AG09309 (cell line): Measurements from ENCODE around the gene ATXN3.

Experiments
- DNase-seq: peaks from one replicate; pipeline ENCODE4 v3.0.0-alpha.2; 2010; ENCODE audit warnings: low read depth
- H3K4me3 ChIP-seq: 2 replicates; pipeline ENCODE4 v1.5.1; 2011; ENCODE audit warnings: mild to moderate bottlenecking, low read depth, low read length, moderate library complexity; ENCODE audit not compliant: control insufficient read depth
- TF ChIP-seq, protein P1 (sequence below): IDR thresholded peaks from 2 replicates; pipeline ENCODE4 v1.5.1; 2011; ENCODE audit warnings: mild to moderate bottlenecking, low read depth, low read length, inconsistent platforms; ENCODE audit not compliant: insufficient read depth, control insufficient read depth; ENCODE audit errors: missing control alignments

ATXN3 gene

DNA sequence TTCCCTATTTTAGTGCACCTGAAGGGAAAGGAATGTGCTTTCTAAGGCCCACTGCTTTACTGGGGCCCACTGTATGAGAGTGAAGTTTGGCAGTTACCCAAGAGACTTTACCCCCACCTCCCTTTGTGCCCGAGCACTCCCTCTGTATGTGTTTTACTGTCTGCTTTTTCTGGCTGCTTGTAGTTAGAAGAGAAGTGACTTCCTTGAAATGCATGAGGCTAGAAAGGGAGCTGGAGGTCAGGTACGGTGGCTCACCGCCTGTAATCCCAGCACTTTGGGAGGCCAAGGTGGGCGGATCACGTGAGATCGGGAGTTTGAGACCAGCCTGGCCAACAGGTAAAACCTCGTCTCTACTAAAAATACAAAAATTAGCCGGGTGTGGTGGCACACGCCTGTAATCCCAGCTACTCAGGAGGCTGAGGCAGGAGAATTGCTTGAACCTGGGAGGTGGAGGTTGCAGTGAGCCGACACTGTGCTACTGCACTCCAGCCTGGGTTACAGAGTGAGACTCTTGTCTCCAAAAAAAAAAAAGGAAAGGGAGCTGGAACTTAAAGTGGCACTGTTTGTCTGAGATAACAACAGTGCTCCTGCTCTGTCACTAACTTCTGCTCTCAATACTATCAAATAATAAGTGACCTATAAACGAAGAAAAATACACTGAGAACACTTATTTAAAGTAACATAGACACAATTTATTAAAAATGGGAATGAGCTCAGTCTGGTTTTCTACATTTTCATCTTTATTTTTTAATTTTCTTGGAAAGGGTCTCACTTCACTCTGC lies 72.3 kb downstream of the ATXN3 start:
- DNase-seq = no peak
- no peak overlapping the region for H3K4me3 ChIP-seq
- TF ChIP-seq, protein P1, sequence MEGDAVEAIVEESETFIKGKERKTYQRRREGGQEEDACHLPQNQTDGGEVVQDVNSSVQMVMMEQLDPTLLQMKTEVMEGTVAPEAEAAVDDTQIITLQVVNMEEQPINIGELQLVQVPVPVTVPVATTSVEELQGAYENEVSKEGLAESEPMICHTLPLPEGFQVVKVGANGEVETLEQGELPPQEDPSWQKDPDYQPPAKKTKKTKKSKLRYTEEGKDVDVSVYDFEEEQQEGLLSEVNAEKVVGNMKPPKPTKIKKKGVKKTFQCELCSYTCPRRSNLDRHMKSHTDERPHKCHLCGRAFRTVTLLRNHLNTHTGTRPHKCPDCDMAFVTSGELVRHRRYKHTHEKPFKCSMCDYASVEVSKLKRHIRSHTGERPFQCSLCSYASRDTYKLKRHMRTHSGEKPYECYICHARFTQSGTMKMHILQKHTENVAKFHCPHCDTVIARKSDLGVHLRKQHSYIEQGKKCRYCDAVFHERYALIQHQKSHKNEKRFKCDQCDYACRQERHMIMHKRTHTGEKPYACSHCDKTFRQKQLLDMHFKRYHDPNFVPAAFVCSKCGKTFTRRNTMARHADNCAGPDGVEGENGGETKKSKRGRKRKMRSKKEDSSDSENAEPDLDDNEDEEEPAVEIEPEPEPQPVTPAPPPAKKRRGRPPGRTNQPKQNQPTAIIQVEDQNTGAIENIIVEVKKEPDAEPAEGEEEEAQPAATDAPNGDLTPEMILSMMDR = no peak

DNA sequence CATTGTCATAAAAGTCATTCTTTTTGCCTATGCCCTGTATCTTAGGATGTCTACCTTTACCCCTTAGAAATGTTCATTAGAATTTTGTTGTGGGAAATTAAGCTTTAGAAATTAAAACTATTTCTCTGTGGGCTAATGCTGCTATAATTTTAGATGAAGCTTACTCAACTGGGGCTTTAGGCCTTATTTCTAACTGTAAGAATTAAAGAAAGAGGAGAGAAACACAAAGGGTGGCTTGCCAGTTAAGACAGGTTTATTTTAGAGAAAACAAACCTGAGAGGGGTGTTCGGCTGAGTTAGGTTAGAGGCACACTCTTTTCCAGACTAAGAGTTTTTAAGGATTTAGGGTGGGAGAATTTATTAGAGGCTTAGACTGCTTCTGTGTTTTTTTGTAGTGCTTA lies 72.9 kb downstream of the ATXN3 start:
- TF ChIP-seq, protein P1 = no peak
- H3K4me3 ChIP-seq = no peak overlapping the region
- DNase-seq = no peak

DNA sequence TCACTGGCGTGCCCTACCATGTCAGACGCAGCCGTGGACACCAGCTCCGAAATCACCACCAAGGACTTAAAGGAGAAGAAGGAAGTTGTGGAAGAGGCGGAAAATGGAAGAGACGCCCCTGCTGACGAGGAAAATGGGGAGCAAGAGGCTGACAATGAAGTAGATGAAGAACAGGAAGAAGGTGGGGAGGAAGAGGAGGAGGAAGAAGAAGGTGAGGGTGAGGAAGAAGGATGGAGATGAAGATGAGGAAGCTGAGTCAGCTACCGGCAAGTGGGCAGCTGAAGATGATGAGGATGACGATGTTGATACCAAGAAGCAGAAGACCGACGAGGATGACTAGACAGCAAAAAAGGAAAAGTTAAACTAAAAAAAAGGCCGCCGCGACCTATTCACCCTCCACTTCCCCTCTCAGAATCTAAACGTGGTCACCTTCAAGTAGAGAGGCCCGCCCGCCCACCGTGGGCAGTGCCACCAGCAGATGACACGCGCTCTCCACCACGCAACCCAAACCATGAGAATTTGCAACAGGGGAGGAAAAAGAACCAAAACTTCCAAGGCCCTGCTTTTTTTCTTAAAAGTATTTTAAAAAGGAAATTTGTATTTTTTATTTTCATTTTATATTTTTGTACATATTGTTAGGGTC lies 79.7 kb downstream of the ATXN3 start:
- no peak overlapping the region for H3K4me3 ChIP-seq
- TF ChIP-seq, protein P1 = no peak
- no peak for DNase-seq

DNA sequence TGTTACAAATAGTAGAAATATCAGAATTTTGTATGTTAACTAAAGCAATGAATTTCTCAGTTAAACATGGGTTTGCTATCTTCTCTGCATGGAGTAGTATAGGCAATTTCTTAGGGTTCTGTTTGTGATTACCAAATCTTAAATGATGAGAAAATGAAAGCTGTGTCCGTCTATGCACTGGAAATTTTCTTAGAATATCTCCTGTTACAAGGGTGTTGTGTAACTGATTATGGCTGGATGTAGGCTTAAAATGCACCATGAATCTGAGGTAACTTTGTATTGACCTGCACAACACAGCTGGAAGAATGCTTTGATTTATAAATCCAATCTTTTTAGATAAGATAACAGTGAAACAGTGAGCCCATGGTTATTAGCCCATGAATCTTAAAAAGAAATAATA lies 84.3 kb downstream of the ATXN3 start:
- H3K4me3 ChIP-seq = no peak overlapping the region
- TF ChIP-seq, protein P1 = no peak
- DNase-seq = no peak

DNA sequence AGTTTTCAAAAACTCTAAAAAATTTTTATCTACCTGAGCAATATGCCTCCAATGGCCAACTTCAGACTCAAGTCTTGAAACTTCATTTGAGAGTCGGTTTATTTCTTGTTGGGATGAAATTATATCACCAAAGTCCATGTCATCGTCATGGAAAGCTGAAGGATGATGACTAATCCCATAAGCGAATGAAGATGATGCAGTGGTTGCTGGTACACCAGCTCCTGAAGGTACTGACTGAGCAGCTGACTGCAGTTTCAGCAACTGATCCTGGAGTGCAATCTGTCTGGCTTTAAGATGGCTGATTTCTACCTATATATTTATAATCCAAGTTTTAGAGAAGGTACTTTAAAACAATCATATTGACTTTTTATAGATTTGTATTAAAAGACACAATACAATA lies 84.9 kb downstream of the ATXN3 start:
- no peak for DNase-seq
- TF ChIP-seq, protein P1 = no peak
- no peak overlapping the region for H3K4me3 ChIP-seq

DNA sequence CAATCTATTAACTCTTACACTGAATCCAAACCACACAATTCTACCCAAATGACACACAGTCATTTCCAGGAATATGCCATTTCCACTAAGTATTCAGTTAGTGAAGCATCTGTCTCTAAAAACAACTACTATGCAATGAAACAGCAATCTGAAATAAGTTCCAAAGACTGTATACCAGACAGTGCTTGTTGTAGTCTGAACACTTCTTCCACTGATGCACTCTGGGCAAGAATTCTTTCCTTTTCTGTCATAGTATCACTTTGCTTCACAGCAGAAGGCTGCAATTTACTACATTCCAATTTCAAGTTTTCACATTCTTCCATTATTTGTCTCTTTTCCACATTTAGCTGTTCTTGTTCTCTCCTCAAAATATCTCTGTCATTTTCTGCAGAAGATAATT lies 92.3 kb downstream of the ATXN3 start:
- H3K4me3 ChIP-seq = no peak overlapping the region
- TF ChIP-seq, protein P1 = no peak
- DNase-seq = no peak
